Astrocyte (in vitro differentiated cells and primary cell): ENCODE data around the gene ARTN.

Experiments used
- EZH2 ChIP-seq: IDR thresholded peaks from 2 replicates; pipeline ENCODE4 v1.6.1; 2012; ENCODE audit warnings: mild to moderate bottlenecking, low read length, inconsistent platforms; ENCODE audit not compliant: insufficient read depth
- TF ChIP-seq, protein P1 (sequence below): IDR thresholded peaks from 2 replicates; pipeline ENCODE4 v1.5.1; 2011; ENCODE audit warnings: low read depth, mild to moderate bottlenecking, inconsistent platforms, low read length, moderate library complexity; ENCODE audit not compliant: insufficient read depth

DNA sequence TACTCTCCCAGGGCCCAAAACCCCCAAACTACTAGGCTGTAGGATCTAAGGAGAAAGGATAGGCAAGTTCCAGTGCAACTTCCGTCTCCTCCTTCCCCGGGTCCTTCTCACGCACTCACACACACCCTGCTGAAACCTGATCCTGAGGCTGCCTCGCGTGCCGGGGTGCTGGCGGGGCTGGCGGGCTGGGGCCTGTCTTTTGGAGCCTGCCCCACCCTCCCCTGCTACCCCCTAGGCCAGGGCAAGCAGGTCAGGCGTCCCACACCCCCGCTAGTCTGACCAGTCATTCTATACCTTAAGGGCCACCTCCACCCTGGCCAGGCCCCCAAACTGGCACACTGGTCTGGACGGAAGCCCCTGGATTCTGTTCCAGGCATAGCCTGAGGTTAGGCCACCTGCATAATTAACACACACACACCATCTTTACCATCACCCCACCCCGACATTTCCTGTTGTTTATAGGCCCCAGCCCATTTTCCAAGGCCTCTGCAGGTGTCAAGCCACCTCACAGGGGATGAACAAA lies 48.3 kb upstream of the ARTN start:
- TF ChIP-seq, protein P1, sequence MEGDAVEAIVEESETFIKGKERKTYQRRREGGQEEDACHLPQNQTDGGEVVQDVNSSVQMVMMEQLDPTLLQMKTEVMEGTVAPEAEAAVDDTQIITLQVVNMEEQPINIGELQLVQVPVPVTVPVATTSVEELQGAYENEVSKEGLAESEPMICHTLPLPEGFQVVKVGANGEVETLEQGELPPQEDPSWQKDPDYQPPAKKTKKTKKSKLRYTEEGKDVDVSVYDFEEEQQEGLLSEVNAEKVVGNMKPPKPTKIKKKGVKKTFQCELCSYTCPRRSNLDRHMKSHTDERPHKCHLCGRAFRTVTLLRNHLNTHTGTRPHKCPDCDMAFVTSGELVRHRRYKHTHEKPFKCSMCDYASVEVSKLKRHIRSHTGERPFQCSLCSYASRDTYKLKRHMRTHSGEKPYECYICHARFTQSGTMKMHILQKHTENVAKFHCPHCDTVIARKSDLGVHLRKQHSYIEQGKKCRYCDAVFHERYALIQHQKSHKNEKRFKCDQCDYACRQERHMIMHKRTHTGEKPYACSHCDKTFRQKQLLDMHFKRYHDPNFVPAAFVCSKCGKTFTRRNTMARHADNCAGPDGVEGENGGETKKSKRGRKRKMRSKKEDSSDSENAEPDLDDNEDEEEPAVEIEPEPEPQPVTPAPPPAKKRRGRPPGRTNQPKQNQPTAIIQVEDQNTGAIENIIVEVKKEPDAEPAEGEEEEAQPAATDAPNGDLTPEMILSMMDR = no peak
- no peak for TF ChIP-seq EZH2
